ENCODE data around the gene ZCCHC18. TPM values are rescaled to one million over a fixed set of nuclear protein-coding genes. Genes with fewer than 3 reads are reported as not detected.

The ZCCHC18 gene
- total and polyA plus RNA-seq, 2 experiments from 2014 or later, result 0.57 to 1.2 TPM

- Histone ChIP-seq H3K36me3 (replicated peaks; ENCODE audit: insufficient read depth, low read depth) (no peaks in the 10 kb centered on the region), H2AFZ (no peak overlapping the region), H3K79me2 (no peaks in the 10 kb centered on the region), H4K20me1 (ENCODE audit: insufficient read depth, poor library complexity, severe bottlenecking) (no peaks in the 10 kb centered on the region), H3K9me2 (replicated peaks; ENCODE audit: insufficient read depth) (no peaks in the 10 kb centered on the region), H3K4me3 (no peak overlapping the region), H3K4me2 (no peak overlapping the region), H3K4me1 (ENCODE audit: insufficient read depth) (no peaks in the 10 kb centered on the region), H3K27me3 (no peaks in the 10 kb centered on the region), H3K27ac (no peak overlapping the region), H3K9me3 (ENCODE audit: low read depth) (no peaks in the 10 kb centered on the region)
- 72% methylated on average over 5 of the region's 5 CpGs for WGBS (ENCODE audit: low lambda C conversion rate, missing lambda C conversion rate)
- no peak for DNase-seq (ENCODE audit: low spot score)
- TF ChIP-seq CTCF (IDR thresholded peaks at IDR 0.05; ENCODE audit: poor library complexity) (no peak), EZH2phosphoT487 (IDR thresholded peaks at IDR 0.05; ENCODE audit: low read depth, severe bottlenecking, unreplicated experiment) (no peak), EZH2 (IDR thresholded peaks at IDR 0.05; ENCODE audit: borderline replicate concordance) (no peak)
Measured at GRCh38 chrX:104084534-104085277, 27.6 kb upstream of the ZCCHC18 start.

GRCh38 chrX:104085477-104085876, 26.8 kb upstream of the ZCCHC18 start:
- H3K79me2 ChIP-seq, result no peaks in the 10 kb centered on the region
- no peaks in the 10 kb centered on the region for H3K27me3 ChIP-seq
- H3K36me3 ChIP-seq (replicated peaks; ENCODE audit: insufficient read depth, low read depth), result no peaks in the 10 kb centered on the region
- H3K4me1 ChIP-seq (ENCODE audit: insufficient read depth), result no peaks in the 10 kb centered on the region
- DNase-seq (ENCODE audit: low spot score), result no peak
- no peak for TF ChIP-seq EZH2 (IDR thresholded peaks at IDR 0.05; ENCODE audit: borderline replicate concordance)
- TF ChIP-seq EZH2phosphoT487 (IDR thresholded peaks at IDR 0.05; ENCODE audit: low read depth, severe bottlenecking, unreplicated experiment), result no peak
- TF ChIP-seq CTCF (IDR thresholded peaks at IDR 0.05; ENCODE audit: poor library complexity), result no peak
- 83% methylated on average over 7 of the region's 7 CpGs for whole genome bisulfite sequencing (ENCODE audit: low lambda C conversion rate, missing lambda C conversion rate)
- no peak overlapping the region for H2AFZ ChIP-seq
- no peak overlapping the region for H3K4me2 ChIP-seq
- no peak overlapping the region for H3K27ac ChIP-seq
- H3K9me2 ChIP-seq (replicated peaks; ENCODE audit: insufficient read depth), result no peaks in the 10 kb centered on the region
- H4K20me1 ChIP-seq (ENCODE audit: insufficient read depth, poor library complexity, severe bottlenecking), result no peaks in the 10 kb centered on the region
- no peak overlapping the region for H3K4me3 ChIP-seq
- no peaks in the 10 kb centered on the region for H3K9me3 ChIP-seq (ENCODE audit: low read depth)

DNA sequence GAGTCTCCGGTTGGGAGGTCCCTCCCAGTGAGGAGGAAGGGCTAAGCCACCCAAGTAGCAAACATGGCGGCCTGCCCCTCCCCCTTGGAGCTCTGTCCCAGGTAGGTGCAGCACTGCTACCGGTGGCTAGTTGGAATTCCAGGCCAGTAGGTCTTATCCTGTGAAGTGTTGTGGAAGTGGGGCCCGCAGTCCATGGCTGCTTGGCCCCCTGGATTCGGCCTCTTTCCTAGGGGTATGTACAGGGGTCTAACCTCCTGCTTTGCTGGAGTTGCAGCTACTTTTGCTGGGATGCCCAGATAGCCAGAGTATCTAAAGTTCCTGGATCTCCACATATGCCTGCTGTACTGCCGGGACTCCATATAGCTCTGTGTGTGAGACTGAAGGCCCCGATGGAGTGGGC, 26.4 kb upstream of the ZCCHC18 start:
- Histone ChIP-seq H3K36me3 (replicated peaks; ENCODE audit: insufficient read depth, low read depth) (no peaks in the 10 kb centered on the region), H3K4me2 (no peak overlapping the region), H3K27ac (no peak overlapping the region), H3K4me3 (no peak overlapping the region), H3K9me3 (ENCODE audit: low read depth) (no peaks in the 10 kb centered on the region), H3K79me2 (no peaks in the 10 kb centered on the region), H2AFZ (no peak overlapping the region), H4K20me1 (ENCODE audit: insufficient read depth, poor library complexity, severe bottlenecking) (no peaks in the 10 kb centered on the region), H3K27me3 (no peaks in the 10 kb centered on the region), H3K4me1 (ENCODE audit: insufficient read depth) (no peaks in the 10 kb centered on the region), H3K9me2 (replicated peaks; ENCODE audit: insufficient read depth) (no peaks in the 10 kb centered on the region)
- 74% methylated on average over 7 of the region's 7 CpGs for WGBS (ENCODE audit: low lambda C conversion rate, missing lambda C conversion rate)
- DNase-seq (ENCODE audit: low spot score), result no peak
- no peak for TF ChIP-seq CTCF (IDR thresholded peaks at IDR 0.05; ENCODE audit: poor library complexity)
- no peak for TF ChIP-seq EZH2phosphoT487 (IDR thresholded peaks at IDR 0.05; ENCODE audit: low read depth, severe bottlenecking, unreplicated experiment)
- no peak for TF ChIP-seq EZH2 (IDR thresholded peaks at IDR 0.05; ENCODE audit: borderline replicate concordance)

All from hepatocyte (in vitro differentiated cells).